ENCODE results near the gene TCF7L2. TPM values are rescaled to one million over a fixed set of nuclear protein-coding genes. Genes with fewer than 3 reads are reported as not detected.

Gene TCF7L2
- total and polyA plus RNA-seq, 9 of the 15 experiments (the other 6 are each of a cell fraction or from before 2014, with no cell fraction given): 0.32 to 2.8 (median 0.92) TPM

DNA sequence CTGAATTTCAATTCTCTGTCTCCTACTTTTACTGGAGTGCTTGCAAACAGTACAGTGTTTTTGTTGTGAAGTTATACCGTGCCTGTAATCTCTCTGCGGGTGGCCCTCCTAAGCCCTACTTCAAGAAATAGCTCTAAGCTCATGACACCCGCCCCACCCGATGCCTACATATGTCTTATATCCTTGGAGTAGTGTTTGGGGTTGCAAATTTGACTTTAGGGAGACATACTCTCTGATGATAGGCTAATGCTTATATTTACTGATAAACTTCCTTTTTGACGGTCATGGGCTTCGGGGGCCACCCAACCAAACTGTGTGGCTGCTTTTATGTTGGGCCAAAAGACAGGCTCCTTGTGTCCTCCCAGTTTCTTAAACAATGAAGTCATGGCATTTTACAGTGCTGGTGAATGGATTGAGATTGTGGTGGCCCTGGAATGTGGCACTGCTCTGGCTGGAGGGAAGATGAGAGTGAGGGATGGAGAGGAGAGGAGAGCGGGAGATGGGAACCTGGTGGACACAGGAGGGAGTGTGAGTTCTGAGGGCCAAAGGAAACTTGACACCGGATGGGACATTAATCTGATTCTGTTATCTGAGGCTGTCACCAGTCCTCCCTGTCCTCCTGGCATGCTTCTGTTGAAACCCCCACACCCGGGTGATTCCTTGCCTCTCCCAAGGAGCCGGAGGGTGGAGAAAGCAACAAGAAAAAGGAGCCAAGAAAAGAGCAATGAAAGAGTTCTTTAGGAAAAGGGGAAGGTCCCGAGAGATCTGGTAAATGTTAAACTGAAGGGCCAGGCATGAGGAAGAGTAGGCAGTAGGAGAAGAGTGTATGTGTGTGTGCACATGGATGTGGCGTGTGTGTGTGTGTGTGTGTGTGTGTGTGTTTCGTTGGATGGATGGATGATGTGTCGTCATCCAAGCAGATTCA lies 113.3 kb downstream of the TCF7L2 start (continued):
- TF ChIP-seq, protein P1, sequence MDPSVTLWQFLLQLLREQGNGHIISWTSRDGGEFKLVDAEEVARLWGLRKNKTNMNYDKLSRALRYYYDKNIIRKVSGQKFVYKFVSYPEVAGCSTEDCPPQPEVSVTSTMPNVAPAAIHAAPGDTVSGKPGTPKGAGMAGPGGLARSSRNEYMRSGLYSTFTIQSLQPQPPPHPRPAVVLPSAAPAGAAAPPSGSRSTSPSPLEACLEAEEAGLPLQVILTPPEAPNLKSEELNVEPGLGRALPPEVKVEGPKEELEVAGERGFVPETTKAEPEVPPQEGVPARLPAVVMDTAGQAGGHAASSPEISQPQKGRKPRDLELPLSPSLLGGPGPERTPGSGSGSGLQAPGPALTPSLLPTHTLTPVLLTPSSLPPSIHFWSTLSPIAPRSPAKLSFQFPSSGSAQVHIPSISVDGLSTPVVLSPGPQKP (CRISPR knock-in tag; IDR thresholded peaks at IDR 0.05): no peak
- TF ChIP-seq EWSR1 (IDR thresholded peaks at IDR 0.05; ENCODE audit: borderline replicate concordance, low read depth, partially characterized antibody): no peak
- TF ChIP-seq TARDBP (IDR thresholded peaks at IDR 0.05): no peak
- TF ChIP-seq ZNF668 (CRISPR knock-in tag; IDR thresholded peaks at IDR 0.05): no peak
- no peak; the same call in 1 of the 2 replicates for TF ChIP-seq BCOR (IDR thresholded peaks at IDR 0.05)
- TF ChIP-seq, protein P2, sequence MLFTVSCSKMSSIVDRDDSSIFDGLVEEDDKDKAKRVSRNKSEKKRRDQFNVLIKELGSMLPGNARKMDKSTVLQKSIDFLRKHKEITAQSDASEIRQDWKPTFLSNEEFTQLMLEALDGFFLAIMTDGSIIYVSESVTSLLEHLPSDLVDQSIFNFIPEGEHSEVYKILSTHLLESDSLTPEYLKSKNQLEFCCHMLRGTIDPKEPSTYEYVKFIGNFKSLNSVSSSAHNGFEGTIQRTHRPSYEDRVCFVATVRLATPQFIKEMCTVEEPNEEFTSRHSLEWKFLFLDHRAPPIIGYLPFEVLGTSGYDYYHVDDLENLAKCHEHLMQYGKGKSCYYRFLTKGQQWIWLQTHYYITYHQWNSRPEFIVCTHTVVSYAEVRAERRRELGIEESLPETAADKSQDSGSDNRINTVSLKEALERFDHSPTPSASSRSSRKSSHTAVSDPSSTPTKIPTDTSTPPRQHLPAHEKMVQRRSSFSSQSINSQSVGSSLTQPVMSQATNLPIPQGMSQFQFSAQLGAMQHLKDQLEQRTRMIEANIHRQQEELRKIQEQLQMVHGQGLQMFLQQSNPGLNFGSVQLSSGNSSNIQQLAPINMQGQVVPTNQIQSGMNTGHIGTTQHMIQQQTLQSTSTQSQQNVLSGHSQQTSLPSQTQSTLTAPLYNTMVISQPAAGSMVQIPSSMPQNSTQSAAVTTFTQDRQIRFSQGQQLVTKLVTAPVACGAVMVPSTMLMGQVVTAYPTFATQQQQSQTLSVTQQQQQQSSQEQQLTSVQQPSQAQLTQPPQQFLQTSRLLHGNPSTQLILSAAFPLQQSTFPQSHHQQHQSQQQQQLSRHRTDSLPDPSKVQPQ (CRISPR knock-in tag; IDR thresholded peaks at IDR 0.05; ENCODE audit: borderline replicate concordance): no peak
- no peak for TF ChIP-seq RFX5 (IDR thresholded peaks at IDR 0.05; ENCODE audit: low read depth, low read length)
- no peak for TF ChIP-seq ZNF133 (CRISPR knock-in tag; IDR thresholded peaks at IDR 0.05)
- TF ChIP-seq KLF6 (CRISPR knock-in tag; IDR thresholded peaks at IDR 0.05; ENCODE audit: borderline replicate concordance): no peak
- no peak for TF ChIP-seq ESRRB (CRISPR knock-in tag; IDR thresholded peaks at IDR 0.05; ENCODE audit: borderline replicate concordance)
- peak; percentile 38; the same call in 1 of the 2 replicates for TF ChIP-seq BHLHE40 (IDR thresholded peaks at IDR 0.05; ENCODE audit: low read length)
- TF ChIP-seq, protein P3, sequence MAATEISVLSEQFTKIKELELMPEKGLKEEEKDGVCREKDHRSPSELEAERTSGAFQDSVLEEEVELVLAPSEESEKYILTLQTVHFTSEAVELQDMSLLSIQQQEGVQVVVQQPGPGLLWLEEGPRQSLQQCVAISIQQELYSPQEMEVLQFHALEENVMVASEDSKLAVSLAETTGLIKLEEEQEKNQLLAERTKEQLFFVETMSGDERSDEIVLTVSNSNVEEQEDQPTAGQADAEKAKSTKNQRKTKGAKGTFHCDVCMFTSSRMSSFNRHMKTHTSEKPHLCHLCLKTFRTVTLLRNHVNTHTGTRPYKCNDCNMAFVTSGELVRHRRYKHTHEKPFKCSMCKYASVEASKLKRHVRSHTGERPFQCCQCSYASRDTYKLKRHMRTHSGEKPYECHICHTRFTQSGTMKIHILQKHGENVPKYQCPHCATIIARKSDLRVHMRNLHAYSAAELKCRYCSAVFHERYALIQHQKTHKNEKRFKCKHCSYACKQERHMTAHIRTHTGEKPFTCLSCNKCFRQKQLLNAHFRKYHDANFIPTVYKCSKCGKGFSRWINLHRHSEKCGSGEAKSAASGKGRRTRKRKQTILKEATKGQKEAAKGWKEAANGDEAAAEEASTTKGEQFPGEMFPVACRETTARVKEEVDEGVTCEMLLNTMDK (IDR thresholded peaks at IDR 0.05; ENCODE audit: borderline replicate concordance, insufficient read depth, low read depth, low read length, poor library complexity, severe bottlenecking): no peak
- TF ChIP-seq NBN (IDR thresholded peaks at IDR 0.05; ENCODE audit: low read depth): peak; percentile 31; the same call in 1 of the 2 replicates
- TF ChIP-seq L3MBTL2 (IDR thresholded peaks at IDR 0.05): peak; percentile 42; the same call in 1 of the 2 replicates
- TF ChIP-seq, protein P4, sequence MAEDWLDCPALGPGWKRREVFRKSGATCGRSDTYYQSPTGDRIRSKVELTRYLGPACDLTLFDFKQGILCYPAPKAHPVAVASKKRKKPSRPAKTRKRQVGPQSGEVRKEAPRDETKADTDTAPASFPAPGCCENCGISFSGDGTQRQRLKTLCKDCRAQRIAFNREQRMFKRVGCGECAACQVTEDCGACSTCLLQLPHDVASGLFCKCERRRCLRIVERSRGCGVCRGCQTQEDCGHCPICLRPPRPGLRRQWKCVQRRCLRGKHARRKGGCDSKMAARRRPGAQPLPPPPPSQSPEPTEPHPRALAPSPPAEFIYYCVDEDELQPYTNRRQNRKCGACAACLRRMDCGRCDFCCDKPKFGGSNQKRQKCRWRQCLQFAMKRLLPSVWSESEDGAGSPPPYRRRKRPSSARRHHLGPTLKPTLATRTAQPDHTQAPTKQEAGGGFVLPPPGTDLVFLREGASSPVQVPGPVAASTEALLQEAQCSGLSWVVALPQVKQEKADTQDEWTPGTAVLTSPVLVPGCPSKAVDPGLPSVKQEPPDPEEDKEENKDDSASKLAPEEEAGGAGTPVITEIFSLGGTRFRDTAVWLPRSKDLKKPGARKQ (CRISPR knock-in tag; IDR thresholded peaks at IDR 0.05): no peak
- TF ChIP-seq, protein P5, sequence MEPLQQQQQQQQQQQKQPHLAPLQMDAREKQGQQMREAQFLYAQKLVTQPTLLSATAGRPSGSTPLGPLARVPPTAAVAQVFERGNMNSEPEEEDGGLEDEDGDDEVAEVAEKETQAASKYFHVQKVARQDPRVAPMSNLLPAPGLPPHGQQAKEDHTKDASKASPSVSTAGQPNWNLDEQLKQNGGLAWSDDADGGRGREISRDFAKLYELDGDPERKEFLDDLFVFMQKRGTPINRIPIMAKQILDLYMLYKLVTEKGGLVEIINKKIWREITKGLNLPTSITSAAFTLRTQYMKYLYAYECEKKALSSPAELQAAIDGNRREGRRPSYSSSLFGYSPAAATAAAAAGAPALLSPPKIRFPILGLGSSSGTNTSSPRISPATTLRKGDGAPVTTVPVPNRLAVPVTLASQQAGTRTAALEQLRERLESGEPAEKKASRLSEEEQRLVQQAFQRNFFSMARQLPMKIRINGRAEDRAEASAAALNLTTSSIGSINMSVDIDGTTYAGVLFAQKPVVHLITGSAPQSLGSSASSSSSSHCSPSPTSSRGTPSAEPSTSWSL (CRISPR knock-in tag; IDR thresholded peaks at IDR 0.05; ENCODE audit: borderline replicate concordance): no peak
- TF ChIP-seq MAFK (IDR thresholded peaks at IDR 0.05; ENCODE audit: low read length): no peak
